ENCODE data around the gene USP47.

USP47 gene

DNA sequence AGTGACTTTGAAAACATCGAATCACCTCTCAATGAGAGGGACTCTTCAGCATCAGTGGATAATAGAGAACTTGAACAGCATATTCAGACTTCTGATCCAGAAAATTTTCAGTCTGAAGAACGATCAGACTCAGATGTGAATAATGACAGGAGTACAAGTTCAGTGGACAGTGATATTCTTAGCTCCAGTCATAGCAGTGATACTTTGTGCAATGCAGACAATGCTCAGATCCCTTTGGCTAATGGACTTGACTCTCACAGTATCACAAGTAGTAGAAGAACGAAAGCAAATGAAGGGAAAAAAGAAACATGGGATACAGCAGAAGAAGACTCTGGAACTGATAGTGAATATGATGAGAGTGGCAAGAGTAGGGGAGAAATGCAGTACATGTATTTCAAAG is 100.9 kb downstream of the USP47 start:
- no peak for DNase-seq

DNA sequence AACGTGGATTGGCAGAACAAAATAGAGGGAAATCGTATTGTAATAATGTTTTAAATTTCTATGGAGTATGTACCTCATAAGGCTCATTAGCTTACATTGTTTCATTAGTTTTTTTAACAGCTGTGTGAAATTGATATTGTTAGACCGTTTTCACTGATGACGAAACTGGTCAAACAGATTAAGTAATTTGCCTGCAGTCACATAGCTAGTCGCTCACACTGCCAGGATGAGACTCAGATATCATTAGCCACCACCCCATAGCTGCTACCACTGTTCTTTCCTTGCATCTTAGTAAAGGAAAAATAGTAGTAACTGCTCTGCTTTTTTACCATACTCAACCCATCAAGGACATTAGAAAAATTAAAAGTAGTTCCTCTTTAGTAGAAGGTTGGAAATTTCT is 102.7 kb downstream of the USP47 start:
- DNase-seq: no peak

DNA sequence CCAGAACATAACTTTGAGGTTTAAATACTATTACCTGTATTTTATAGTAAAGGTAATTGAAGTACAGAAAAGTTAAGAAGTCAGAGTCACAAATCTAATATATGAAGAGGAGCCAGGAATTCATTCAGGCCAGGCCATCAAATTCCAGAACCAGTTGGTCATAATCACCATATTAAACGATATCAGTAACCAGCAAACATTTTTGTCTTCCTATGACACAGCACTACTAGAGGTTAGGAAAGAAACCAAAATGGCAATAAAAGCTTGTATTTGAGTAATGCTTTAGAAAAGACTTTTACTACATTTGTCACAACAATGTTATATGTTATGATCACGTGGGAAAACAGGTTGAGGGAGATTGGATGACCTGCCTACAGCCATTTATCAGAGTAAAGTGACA is 104.4 kb downstream of the USP47 start:
- DNase-seq: no peak

DNA sequence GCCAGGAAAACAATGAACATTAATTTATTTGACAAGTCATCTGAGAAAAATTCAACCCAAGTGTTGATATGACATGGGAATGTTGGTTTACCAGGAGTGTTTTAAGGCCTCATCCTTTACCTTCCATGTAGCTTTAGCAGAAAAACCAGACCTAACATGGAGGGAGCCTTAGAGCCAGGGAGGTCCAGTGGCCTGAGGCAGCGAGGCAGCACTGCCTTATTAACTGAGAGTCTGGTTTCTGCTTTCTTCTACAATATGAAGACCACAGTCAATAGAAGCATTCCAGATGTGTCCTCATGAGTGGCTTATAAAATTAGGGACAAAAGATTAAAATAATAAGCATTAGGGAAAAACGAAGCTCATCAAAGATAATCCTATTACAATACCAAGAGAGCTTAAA is 105.1 kb downstream of the USP47 start:
- DNase-seq: no peak

DNA sequence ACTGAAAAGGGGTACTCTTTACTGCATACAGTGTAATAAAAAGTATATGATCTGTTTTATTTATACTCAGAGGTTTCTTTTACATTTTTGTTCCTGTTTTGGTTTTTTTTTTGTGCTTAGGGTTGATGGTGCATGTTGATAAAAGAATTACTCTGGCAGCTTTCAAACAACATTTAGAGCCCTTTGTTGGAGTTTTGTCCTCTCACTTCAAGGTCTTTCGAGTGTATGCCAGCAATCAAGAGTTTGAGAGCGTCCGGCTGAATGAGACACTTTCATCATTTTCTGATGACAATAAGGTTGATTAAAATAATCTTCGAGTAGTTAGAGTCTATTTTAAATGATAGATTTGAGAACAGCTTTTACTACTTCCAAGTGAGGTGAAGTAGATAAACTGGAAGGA is 106.1 kb downstream of the USP47 start:
- no peak for DNase-seq

DNA sequence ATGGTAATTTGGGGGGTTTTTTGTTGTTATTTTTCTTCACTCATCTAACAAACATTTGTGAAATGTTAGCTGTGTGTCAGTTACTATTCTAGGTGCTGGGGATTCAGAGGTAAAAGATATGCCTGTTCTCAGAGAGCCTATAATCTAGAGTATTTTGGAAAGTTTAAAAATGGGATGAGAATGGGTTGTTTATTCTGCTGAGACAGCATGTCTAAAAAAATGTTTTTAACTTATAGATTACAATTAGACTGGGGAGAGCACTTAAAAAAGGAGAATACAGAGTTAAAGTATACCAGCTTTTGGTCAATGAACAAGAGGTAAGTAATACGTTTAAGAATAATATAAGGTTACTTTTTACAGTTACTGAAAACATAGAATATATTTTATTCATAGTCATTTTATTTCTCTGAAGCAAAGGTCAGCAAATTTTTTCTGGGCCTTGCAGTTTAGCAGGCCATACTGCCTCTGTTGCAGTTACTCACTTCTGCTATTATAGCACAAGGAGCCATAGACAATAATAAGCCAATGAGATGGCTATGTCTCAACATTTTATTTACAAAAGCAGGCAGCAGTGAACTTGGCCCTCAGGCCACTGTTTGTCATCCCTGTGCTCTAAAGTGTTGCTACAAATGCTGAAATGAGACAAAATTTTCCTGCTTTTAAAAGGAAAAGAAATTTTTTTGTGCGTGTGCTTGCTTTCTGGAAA is 106.6 kb downstream of the USP47 start:
- no peak for DNase-seq

DNA sequence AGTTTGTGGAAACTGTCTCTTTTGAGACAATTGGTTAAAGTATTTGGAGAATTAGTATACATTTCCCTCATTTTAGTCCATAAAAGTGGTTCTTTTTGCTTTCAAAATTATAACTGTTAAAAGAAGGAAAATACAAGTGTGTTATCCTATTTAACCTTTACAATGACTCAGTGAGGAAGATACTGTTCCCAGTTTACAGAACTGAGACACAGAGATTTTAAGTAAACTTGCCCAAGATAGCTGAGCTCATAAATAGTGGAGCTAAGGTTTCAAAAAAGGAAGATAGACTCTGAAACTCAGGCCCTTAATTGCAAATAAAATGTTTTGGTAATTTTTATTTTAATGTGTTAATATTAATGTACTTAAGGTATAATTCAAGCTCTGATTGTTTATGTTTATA is 107.7 kb downstream of the USP47 start:
- DNase-seq: no peak

DNA sequence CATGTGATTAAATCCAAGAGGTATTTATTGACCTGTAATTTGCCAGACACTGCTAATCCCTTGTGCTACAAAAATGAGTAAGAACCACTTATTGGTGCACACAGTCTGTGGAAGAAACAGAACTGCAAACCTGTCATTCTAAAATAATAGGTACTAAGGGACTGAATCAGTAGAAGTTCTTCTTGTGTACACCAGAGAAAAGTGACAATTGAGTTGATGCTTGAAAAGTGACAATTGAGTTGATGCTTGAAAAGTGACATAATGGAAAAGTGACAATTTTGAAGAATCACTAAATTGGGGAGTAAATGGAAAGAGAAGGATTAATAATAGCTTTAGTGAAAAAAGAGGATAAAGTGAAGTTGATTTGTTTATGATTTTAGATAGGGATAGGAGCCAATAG is 110.3 kb downstream of the USP47 start:
- DNase-seq: no peak

DNA sequence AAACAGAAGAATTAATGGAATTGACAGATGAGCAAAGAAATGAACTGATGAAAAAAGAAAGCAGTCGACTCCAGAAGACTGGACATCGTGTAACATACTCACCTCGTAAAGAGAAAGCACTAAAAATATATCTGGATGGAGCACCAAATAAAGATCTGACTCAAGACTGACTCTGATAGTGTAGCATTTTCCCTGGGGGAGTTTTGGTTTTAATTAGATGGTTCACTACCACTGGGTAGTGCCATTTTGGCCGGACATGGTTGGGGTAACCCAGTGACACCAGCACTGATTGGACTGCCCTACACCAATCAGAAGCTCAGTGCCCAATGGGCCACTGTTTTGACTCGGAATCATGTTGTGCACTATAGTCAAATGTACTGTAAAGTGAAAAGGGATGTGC is 114.2 kb downstream of the USP47 start:
- no peak for DNase-seq

DNA sequence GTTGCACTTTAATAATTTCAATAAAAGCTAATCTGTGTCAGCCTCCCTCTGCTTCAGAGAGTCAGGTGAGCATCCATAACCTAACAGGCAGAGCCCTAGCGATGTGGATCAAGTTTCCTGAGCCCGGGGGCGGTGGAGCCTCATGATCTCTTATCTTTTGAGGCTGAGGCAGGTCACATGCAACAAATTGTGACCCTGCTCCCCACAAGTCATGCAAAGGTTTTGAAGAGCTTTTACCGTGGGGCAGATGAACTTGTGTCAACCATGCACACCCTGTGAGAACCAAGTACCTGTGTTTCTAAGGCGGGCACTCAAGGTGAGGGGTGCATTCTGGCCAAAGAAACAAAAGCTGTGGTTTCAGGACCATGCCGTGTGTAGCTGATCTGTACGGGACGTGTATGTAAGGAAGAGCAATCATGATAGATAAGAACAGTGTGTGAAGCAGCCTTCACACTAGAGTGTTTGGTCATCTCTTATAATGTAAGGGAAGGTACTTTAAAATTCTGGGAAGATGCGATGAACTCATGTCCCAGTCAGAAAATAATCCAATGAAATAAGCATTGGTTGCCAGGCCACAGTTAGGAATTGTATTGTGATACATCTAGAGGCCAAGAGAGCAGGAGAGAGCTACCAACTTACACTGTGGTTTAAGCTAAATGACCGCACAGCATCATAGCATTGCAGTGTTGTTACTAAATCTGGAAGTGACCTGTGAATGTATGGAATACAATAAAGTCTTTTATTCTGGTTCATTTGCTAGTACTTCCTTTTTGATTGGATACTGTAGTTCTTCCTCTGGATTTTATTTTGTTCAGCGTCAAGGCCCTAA is 116.8 kb downstream of the USP47 start:
- no peak for DNase-seq

DNA sequence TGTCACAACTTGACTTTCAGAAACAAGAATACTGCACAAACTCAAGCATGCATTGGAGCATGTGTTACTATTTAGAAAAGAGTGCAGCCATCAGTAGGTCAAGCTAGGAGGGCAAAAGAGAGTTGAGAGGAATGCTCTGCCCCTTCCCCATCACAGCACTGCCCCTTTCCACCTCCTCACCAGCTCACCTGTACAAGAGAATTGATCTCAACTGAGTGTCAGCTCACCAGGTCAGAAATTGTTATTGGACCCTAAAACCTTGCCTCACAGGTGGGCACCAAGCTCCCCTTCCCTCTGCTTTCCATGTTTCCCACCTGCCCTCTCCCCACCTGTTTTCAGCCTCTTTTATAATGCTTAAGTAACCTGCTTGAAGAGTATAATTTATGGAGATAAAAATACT is 117.8 kb downstream of the USP47 start:
- DNase-seq: no peak

DNA sequence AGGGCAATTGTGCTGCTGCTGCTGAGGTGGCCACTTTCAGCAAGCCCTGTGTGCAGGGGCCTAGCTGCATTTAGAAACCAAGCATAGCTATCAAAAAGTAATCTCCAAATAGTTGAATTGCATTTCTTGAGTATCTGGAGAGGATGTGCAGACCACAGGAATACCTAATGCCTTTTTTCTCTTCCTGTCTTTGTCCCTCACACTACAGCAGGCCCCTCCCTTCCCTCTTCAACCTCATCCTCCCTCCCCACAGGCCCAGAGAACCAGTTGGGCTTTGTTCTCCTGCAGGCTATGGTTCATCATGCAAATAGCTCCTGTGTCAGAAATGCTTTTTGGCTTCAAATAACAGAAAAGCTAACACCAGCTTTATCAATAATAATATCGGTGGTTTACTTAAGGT is 118.9 kb downstream of the USP47 start:
- DNase-seq: no peak

DNA sequence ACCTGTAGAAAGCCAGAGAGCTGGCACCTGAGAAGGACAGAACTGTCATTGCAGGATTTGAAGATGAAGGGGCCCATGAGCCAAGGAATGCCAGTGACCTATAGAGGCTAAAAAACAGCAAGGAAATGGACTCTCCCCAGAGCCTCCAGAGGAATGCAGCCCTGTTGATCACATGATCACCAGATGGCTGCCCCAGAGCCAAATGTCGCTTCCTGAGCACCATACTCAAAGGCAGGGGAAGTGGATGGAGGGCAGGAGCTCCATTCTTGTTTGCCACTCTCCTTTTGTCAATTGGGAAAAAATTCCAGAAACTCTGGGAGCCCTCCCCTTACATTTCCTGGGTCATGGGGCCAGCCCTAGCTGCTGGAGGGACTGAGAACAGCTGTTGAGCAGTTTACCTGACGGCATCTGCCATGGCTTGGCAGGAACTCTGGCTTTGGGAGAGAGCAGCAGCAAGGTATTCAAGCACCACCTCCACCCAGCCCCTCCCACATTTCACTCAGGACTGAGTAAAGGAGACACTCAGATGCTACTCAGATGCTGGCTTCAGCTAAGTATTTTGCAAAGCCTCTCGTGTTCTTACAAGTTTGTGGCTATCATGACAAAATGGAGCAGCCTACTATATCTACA is 119.7 kb downstream of the USP47 start:
- DNase-seq: no peak

DNA sequence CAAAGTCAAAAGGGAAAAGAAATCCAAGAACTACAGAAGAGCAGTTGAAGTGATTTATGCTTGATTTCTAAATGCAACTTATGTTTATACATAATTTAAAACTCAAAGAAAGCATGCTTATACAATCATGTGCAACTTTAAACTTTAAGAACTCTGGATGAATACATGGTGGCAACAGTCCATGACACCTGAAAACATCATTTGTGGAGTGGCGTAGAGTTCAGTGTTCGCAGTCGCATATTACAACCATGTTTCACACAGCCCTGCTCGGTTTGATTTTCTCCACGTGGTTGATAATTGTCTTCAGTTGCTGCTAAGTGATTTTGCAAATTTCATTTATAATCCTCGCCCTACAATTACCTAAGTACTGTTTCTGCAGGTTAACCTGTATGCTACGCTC is 121.3 kb downstream of the USP47 start:
- no peak for DNase-seq

DNA sequence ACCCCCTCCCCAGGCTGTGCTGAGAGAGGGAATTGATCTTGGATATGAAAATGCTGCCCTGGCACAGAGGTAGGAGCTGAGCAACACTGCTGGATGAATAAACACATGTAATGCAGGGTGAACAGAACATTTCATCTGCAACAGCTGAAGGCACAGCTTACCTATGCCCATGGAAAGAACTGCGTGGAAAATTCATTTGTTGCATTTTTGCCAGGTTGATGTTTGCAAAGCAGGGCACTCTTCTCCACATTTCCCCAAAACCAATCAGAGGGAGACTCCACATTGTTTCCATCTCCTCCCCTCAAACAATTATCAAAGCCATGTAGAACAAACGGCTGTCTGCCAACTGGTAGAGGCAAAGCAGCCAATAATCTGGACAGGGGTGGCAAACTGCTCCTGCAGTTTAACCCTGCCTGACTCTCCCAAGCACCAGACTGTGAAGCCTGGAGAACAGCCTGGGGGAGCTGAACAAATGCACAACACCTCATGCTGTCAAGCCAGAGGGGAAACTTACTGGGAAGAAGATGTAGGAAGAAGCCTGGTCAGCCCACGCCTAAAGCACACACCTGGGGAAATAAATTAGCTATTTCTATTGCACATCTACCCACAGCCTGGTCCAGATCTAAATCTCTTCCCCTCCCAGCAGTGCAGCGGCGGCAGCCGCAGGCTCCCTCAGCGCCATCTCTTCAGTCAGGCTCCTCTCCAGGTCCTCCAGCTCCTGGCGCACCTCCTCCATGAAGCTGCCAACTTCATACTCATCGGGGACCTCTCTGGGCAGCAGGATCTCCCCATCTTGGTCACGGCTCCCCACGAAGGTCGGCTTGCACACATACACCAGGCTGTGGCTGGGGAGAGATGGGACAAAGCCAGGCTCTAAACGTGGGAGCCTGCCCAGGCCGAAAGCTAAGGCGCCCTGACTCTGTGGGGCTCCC is 122.3 kb downstream of the USP47 start:
- DNase-seq: no peak

DNA sequence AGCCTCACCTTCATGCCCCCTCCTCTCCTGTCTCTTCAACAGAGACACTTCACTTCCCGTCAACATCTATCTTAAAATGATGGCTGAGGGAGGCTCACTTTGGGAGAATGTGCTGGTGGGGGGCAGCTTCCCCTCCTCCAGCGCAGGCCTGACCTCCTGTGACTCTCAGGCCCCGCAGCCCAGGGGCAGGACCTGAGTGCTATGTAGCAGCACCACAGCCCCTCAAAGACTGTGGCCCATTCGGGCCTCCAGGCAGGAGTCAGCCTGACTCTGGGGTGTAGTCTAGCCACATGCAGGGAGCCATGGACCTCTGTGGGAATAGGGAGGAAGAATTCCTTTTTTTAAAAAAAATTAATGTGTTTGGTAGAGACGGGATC is 123.0 kb downstream of the USP47 start:
- DNase-seq: no peak

DNA sequence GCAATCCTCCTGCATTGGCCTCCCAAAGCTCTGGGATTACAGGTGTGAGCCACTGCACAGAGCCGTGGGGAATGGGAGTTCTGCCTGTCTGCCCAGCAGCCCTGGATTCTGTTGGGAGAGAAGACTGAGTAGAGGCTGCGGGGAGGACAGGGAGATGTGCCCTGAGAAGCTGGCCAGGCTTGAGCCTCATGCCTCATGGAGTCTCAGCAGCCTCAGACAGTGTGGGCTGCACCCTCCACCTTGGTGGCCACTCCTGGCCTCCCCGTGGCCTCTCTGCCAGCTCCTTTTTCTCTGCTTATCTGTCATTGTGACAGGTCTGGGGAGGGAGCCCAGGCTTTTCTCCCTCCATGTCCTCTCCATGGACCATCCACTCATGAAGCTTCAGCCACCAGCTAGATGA is 123.4 kb downstream of the USP47 start:
- DNase-seq: no peak

DNA sequence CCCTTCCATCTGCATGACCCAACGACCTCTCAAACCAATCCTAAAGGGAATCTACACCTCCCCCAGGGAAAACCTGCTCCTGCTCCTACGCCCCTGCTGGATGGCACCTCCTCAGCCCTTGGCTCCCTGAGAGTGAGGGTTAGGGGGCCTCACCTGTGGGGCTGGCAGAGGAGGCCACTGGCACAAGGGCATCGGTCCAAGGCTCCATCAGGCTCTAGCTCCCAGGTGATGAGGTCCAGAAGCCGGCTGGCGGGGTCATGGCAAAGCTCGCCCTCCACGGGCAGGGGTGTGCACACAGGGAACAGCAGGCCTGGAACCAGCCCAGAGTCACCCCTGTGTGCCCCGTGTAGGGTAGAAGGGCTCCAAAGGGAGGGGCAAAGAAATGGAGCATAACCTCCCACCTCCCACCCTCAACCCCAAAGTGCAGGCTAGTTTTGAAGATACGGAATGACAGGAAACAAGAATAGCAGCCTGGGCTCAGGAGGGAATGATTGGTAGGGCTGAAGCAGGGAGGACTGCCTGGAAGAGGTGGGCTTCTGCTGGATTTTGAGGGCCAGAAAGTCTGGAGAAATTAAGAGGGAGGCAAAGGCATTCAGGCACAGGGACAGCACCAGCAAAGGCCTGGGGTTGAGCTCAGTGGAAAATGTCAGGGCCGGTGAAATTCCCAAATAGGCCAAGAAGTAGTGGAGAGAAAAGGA is 124.0 kb downstream of the USP47 start:
- no peak for DNase-seq

DNA sequence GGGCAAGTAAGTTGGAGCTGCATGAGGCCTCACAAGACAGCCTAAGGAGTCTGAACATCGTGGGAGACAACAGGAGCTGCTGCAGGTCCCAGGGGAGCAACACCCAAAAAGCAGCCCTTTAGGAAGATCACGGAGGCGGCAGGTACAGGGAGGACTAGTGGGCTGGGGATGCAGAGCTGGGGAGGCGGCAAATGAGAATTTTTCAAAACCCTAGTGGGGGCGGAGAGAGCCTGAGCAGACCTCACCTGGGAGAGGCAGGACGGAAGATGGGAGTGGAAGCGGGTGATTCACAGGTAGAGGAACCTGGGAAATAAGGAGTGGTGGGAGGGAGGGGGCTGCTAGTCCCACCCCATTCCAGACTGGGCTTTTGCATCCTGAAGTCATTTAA is 124.6 kb downstream of the USP47 start:
- DNase-seq: no peak

DNA sequence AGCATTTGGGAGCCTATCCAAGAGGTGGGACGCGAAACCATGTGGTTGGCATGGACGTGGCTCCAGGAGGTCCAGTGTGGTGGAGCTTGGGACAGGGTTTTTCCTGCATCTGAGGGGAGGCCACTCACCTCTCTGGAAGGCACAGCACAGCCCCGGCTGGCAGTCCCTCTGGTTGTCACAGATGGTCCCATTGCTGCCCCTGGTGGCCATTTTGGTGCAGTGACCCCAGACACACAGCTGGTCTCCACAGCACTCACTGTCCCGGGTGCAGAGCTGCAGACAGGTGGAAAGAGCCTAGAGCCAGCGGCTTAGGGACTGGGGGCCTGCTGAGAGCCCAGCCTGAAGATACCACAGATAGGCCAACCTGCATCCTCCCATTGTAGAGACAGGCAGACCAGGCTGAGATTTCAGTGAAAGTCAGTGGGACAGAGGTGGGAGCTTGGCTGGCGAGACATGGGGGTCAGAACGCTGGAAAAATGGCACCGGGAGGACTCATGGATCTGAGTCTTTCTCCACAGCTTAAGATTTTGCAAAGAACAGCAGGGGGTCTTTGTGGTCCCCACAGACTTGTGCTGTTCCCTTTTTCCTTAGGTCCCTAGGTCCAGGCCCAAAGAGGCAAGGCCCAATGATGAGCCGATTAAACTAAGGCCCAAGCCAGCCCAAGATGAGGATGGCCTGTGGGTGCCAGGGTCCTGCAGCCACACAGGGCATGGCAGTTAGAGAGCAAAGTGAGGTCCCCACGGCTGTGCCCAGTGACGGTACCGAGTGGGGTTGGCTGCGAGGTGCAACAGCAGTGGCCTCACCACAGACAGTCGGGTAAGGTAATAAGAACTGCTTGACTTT is 125.3 kb downstream of the USP47 start:
- peak; percentile 50 for DNase-seq

DNA sequence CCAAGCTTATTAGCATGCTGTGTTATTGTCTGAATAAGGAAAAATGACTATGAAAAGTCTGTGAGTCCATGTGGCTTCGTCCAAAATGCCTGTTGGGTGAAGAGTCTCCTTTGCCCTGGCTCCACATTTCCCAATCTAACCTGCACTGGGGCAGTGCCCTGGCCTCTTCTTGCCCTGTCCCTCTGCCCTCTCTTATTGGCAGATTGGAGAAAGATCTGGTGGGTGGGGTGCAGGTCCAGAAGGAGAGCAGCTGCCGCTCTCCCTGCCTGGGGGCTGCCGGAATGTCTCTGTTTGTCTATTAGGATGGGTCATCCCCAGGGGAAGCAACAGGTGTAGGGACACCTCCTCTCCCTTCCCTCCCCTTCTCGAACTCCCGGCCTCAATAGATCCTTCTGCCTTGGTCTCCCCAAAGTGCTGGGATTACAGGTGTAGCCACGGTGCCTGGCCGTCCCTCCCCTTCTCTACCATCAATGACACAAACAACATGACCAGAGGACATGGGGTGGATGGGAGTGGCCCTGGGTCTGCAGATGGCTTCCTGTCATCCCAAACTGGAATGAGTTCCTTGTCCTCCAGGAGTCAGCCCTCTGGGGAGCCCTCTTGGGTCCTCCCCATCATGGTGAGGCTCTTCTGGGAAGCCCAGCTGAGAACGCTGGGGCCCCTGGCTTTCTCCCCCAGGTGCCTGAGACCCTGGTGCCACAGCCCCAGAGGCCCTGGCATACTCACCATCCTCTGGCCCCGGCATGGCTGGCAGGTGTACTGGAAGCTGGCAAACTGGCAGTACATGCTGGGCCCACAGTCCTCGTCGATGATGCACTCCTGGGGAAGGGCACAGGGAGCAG is 126.1 kb downstream of the USP47 start:
- DNase-seq: no peak

Measured in NCI-H1436 (cell line).